ENCODE measurements around the gene PPP1R9A. TPM values are rescaled to one million over a fixed set of nuclear protein-coding genes. Genes with fewer than 3 reads are reported as not detected.

The PPP1R9A gene
- polyA plus RNA-seq, 1 donor from 2014 or later = 52.8 TPM

GRCh38 chr7:95141755-95142154 is 234.4 kb downstream of the PPP1R9A start:
- TF ChIP-seq EP300 (conservative IDR thresholded peaks at IDR 0.05; ENCODE audit: poor library complexity, severe bottlenecking) = no peak
- no peak for TF ChIP-seq POLR2AphosphoS5 (IDR thresholded peaks at IDR 0.05)
- TF ChIP-seq REST (IDR thresholded peaks at IDR 0.05; ENCODE audit: borderline replicate concordance) = no peak
- TF ChIP-seq MXI1 (conservative IDR thresholded peaks at IDR 0.05; ENCODE audit: poor library complexity, severe bottlenecking) = no peak
- TF ChIP-seq RAD21 (conservative IDR thresholded peaks at IDR 0.05) = no peak
- TF ChIP-seq, protein P1, sequence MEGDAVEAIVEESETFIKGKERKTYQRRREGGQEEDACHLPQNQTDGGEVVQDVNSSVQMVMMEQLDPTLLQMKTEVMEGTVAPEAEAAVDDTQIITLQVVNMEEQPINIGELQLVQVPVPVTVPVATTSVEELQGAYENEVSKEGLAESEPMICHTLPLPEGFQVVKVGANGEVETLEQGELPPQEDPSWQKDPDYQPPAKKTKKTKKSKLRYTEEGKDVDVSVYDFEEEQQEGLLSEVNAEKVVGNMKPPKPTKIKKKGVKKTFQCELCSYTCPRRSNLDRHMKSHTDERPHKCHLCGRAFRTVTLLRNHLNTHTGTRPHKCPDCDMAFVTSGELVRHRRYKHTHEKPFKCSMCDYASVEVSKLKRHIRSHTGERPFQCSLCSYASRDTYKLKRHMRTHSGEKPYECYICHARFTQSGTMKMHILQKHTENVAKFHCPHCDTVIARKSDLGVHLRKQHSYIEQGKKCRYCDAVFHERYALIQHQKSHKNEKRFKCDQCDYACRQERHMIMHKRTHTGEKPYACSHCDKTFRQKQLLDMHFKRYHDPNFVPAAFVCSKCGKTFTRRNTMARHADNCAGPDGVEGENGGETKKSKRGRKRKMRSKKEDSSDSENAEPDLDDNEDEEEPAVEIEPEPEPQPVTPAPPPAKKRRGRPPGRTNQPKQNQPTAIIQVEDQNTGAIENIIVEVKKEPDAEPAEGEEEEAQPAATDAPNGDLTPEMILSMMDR (IDR thresholded peaks at IDR 0.05; ENCODE audit: poor library complexity, severe bottlenecking) = no peak
- TF ChIP-seq EZH2 (IDR thresholded peaks at IDR 0.05; ENCODE audit: borderline replicate concordance, insufficient read depth, low read length, poor library complexity, severe bottlenecking) = no peak
- no peak for TF ChIP-seq SMC3 (conservative IDR thresholded peaks at IDR 0.05; ENCODE audit: poor library complexity)
- no peak for TF ChIP-seq TAF1 (IDR thresholded peaks at IDR 0.05; ENCODE audit: low read depth)
- H3K9me2 ChIP-seq (ENCODE audit: insufficient read depth, low read length) = no peaks in the 10 kb centered on the region
- H4K20me1 ChIP-seq (ENCODE audit: insufficient read depth) = no peaks in the 10 kb centered on the region
- H3K27me3 ChIP-seq (ENCODE audit: insufficient read depth, low read depth, low read length) = no peaks in the 10 kb centered on the region
- H3K4me2 ChIP-seq (ENCODE audit: low read length) = no peak overlapping the region
- H3K9ac ChIP-seq (ENCODE audit: low read length) = no peak overlapping the region
- no peaks in the 10 kb centered on the region for H3K36me3 ChIP-seq (ENCODE audit: insufficient read depth, low read length)
- H3K9me3 ChIP-seq (ENCODE audit: low read length) = no peaks in the 10 kb centered on the region
- no peaks in the 10 kb centered on the region for H3F3A ChIP-seq (ENCODE audit: insufficient read depth, low read length, poor library complexity, severe bottlenecking)
- no peak overlapping the region for H2AFZ ChIP-seq (ENCODE audit: low read depth, low read length)
- no peak overlapping the region for H3K27ac ChIP-seq (ENCODE audit: low read length)
- H3K79me2 ChIP-seq (replicated peaks; ENCODE audit: insufficient read depth, low read length) = no peaks in the 10 kb centered on the region
- H3K4me3 ChIP-seq (ENCODE audit: low read length) = no peak overlapping the region

DNA sequence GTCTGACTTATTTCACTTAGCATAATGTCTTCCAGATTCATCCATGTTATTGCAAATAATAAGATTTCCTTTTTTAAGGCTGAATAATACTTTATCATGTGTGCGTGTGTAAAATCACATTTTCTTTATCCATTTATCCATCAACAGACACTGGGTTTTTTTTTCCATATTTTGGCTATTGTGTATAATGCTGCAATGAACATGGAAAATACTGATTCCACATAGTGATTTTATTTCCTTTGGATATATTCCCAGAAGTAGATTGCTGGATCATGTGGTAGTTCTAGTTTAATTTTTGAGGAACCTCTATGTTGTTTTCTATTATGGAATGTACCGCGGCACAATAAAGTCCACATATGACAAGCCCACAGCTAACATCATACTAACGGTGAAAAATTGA is 236.9 kb downstream of the PPP1R9A start:
- Histone ChIP-seq H3F3A (ENCODE audit: insufficient read depth, low read length, poor library complexity, severe bottlenecking) (no peaks in the 10 kb centered on the region), H3K27me3 (ENCODE audit: insufficient read depth, low read depth, low read length) (no peaks in the 10 kb centered on the region), H3K9me3 (ENCODE audit: low read length) (no peaks in the 10 kb centered on the region), H3K27ac (ENCODE audit: low read length) (no peak overlapping the region), H3K9me2 (ENCODE audit: insufficient read depth, low read length) (no peaks in the 10 kb centered on the region), H3K4me2 (ENCODE audit: low read length) (no peak overlapping the region), H3K79me2 (replicated peaks; ENCODE audit: insufficient read depth, low read length) (no peaks in the 10 kb centered on the region), H3K4me3 (ENCODE audit: low read length) (no peak overlapping the region), H4K20me1 (ENCODE audit: insufficient read depth) (no peaks in the 10 kb centered on the region), H2AFZ (ENCODE audit: low read depth, low read length) (no peak overlapping the region), H3K36me3 (ENCODE audit: insufficient read depth, low read length) (no peaks in the 10 kb centered on the region), H3K9ac (ENCODE audit: low read length) (no peak overlapping the region)
- TF ChIP-seq SMC3 (conservative IDR thresholded peaks at IDR 0.05; ENCODE audit: poor library complexity) (no peak), RAD21 (conservative IDR thresholded peaks at IDR 0.05) (no peak), EZH2 (IDR thresholded peaks at IDR 0.05; ENCODE audit: borderline replicate concordance, insufficient read depth, low read length, poor library complexity, severe bottlenecking) (no peak), MXI1 (conservative IDR thresholded peaks at IDR 0.05; ENCODE audit: poor library complexity, severe bottlenecking) (no peak), REST (IDR thresholded peaks at IDR 0.05; ENCODE audit: borderline replicate concordance) (no peak), TAF1 (IDR thresholded peaks at IDR 0.05; ENCODE audit: low read depth) (no peak), POLR2AphosphoS5 (IDR thresholded peaks at IDR 0.05) (no peak), EP300 (conservative IDR thresholded peaks at IDR 0.05; ENCODE audit: poor library complexity, severe bottlenecking) (no peak)
- TF ChIP-seq, protein P1 (IDR thresholded peaks at IDR 0.05; ENCODE audit: poor library complexity, severe bottlenecking) = no peak

All from neural cell (in vitro differentiated cells).